Melanocyte of skin (primary cell): ENCODE measurements around the gene G6PC1. TPM values are rescaled to one million over a fixed set of nuclear protein-coding genes. Genes with fewer than 3 reads are reported as not detected.

ENCODE experiments used
- small RNA-seq, 2 donors: library from RNA; depleted of rRNA; stranded (forward); fragments of <200 nt; gene quantifications; one replicate each; pipeline ENCODE3, GENCODE V24; 2012
- total RNA-seq, 2 donors: library from RNA; depleted of rRNA; stranded (reverse); fragments of >200 nt; gene quantifications; 2 replicates each; pipeline ENCODE4 v1.2.3, GENCODE V29; 2012

The G6PC1 gene
- total RNA-seq: not detected

DNA sequence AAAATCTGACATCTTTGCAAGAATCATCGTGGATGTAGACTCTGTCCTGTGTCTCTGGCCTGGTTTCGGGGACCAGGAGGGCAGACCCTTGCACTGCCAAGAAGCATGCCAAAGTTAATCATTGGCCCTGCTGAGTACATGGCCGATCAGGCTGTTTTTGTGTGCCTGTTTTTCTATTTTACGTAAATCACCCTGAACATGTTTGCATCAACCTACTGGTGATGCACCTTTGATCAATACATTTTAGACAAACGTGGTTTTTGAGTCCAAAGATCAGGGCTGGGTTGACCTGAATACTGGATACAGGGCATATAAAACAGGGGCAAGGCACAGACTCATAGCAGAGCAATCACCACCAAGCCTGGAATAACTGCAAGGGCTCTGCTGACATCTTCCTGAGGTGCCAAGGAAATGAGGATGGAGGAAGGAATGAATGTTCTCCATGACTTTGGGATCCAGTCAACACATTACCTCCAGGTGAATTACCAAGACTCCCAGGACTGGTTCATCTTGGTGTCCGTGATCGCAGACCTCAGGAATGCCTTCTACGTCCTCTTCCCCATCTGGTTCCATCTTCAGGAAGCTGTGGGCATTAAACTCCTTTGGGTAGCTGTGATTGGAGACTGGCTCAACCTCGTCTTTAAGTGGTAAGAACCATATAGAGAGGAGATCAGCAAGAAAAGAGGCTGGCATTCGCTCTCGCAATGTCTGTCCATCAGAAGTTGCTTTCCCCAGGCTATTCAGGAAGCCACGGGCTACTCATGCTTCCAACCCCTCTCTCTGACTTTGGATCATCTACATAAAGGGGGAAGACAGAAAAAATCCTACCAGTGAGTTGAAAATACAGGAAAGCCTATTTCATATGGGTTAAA, at the start of gene G6PC1:
G6PC1 (plus strand) TSS at position 340 of the 872 bp plus-strand sequence; CDS start at position 418, 78 bp downstream.

DNA sequence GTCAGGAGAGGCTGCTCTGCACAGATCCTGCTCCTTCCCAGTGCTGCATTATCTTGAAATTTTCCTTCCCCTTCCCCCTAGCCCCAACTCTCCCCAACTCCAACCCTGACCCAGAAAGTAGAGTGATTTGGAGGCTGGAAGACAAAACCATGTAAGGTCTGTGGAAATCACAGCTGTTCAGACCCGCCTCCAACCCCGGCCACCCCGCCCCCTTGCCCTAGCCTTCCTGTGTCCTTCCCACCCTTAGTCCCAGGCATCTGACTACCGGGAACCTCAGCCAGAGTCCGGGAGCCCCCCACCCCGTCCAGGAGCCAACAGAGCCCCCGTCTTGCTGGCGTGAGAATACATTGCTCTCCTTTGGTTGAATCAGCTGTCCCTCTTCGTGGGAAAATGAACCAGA, 49.6 kb upstream of the G6PC1 start, which contains the start of gene AOC3:
AOC3 (plus strand) TSS at position 246 of the 400 bp plus-strand sequence; CDS start at position 391, 145 bp downstream.

Small RNA genes within 50 kb of the gene (small RNA-seq; reads per million reads assigned to genes)
- gene RF00561 (0 to 0.04 reads per million in 2 donors), gene RNU6-287P (0 reads per million in 2 donors)

Other genes with a start within 250 kb of the G6PC1 start
- 10 to 100 TPM; 11.3 to 16.9 TPM for gene TUBG2, start 241.5 kb upstream of the G6PC1 start, total RNA-seq
- 1 to 10 TPM; 8.3 to 10.0 TPM for gene PLEKHH3, start 223.8 kb upstream of the G6PC1 start, total RNA-seq
- gene CCR10, start 219.0 kb upstream of the G6PC1 start, total RNA-seq: 1 to 10 TPM; 1.3 to 1.7 TPM
- 10 to 100 TPM in 1 of 2 donors, 1 to 10 TPM in 1; 8.0 to 34.1 TPM for gene CNTNAP1, start 218.3 kb upstream of the G6PC1 start, total RNA-seq
- 10 to 100 TPM; 11.0 to 24.8 TPM for gene EZH1, start 155.8 kb upstream of the G6PC1 start, total RNA-seq
- 1 to 10 TPM in 1 of 2 donors, under 1 TPM in 1; 0.67 to 1.0 TPM for gene RAMP2, start 139.6 kb upstream of the G6PC1 start, total RNA-seq
- 10 to 100 TPM; 63.3 to 73.3 TPM for gene VPS25, start 127.3 kb upstream of the G6PC1 start, total RNA-seq
- not detected for gene WNK4, start 120.2 kb upstream of the G6PC1 start, total RNA-seq
- 10 to 100 TPM; 68.8 to 96.9 TPM for gene COA3, start 102.1 kb upstream of the G6PC1 start, total RNA-seq
- gene CNTD1, start 101.9 kb upstream of the G6PC1 start, total RNA-seq: under 1 TPM in 1 of 2 donors, not detected in 1; under 0.01 TPM
- 10 to 100 TPM; 68.8 to 94.9 TPM for gene BECN1, start 76.5 kb upstream of the G6PC1 start, total RNA-seq
- 100 to 1,000 TPM; 113 to 178 TPM for gene PSME3, start 67.4 kb upstream of the G6PC1 start, total RNA-seq
- 1 to 10 TPM in 1 of 2 donors, under 1 TPM in 1; 1.00 to 1.0 TPM for gene AOC2, start 56.2 kb upstream of the G6PC1 start, total RNA-seq
- under 1 TPM; under 0.01 TPM for gene AOC3, start 49.6 kb upstream of the G6PC1 start, total RNA-seq
- 10 to 100 TPM; 12.4 to 12.7 TPM for gene AARSD1, start 63.7 kb downstream of the G6PC1 start, total RNA-seq
- gene PTGES3L, start 79.3 kb downstream of the G6PC1 start, total RNA-seq: under 1 TPM; 0.33 to 0.34 TPM
- 1 to 10 TPM; 7.6 to 8.0 TPM for gene RUNDC1, start 79.8 kb downstream of the G6PC1 start, total RNA-seq
- 1,000 to 10,000 TPM in 1 of 2 donors, 100 to 1,000 TPM in 1; 783 to 1,366 TPM for gene RPL27, start 97.6 kb downstream of the G6PC1 start, total RNA-seq
- gene IFI35, start 106.0 kb downstream of the G6PC1 start, total RNA-seq: 100 to 1,000 TPM; 167 to 255 TPM
- gene VAT1, start 121.6 kb downstream of the G6PC1 start, total RNA-seq: 100 to 1,000 TPM; 400 to 703 TPM
- gene RND2, start 124.4 kb downstream of the G6PC1 start, total RNA-seq: under 1 TPM; 0.33 to 0.34 TPM
- 10 to 100 TPM; 30.6 to 46.6 TPM for gene BRCA1, start 224.6 kb downstream of the G6PC1 start, total RNA-seq